ENCODE data around the gene TJP1.

- no peak for TF ChIP-seq CTCF (IDR thresholded peaks at IDR 0.05)
- no peak for TF ChIP-seq POLR2A (IDR thresholded peaks at IDR 0.05)
- no peak for TF ChIP-seq EP300 (IDR thresholded peaks at IDR 0.05)
Measured at GRCh38 chr15:29699791-29700190, 122.5 kb downstream of the TJP1 start.

Data from gastroesophageal sphincter (tissue), 3 donors.